B cell (primary cell): Measurements from ENCODE around the gene GAMT. TPM values are rescaled to one million over a fixed set of nuclear protein-coding genes. Genes with fewer than 3 reads are reported as not detected.

ENCODE experiments used
- ATAC-seq: fragments of 200-7000 bp; cut with Tn5 transposase; one replicate; pipeline ENCODE4 v1.10.0; 2021; ENCODE audit warnings: low read depth, mild to moderate bottlenecking, moderate number of reproducible peaks, moderate library complexity
- CTCF ChIA-PET: fragments of 350-600 bp; sonication (Branson Sonifier 250); formaldehyde crosslinking; loops from one replicate; lab custom pipeline; 2021; ENCODE audit warnings: antibody characterized with exemption, inconsistent platforms; lab: Charles Lee
- POLR2A ChIA-PET: fragments of 350-600 bp; sonication (Branson Sonifier 250); formaldehyde crosslinking; loops from one replicate; lab custom pipeline; 2021; ENCODE audit warnings: antibody characterized with exemption; lab: Charles Lee
- DNase-seq: peaks from one replicate; pipeline ENCODE4 v3.0.0; 2013
- H2AFZ ChIP-seq: 2 replicates; pipeline ENCODE4 v1.6.1; 2012; ENCODE audit warnings: mild to moderate bottlenecking, low read depth, low read length; ENCODE audit not compliant: insufficient read depth, poor library complexity, severe bottlenecking
- H3K27ac ChIP-seq, 2 donors: 1 replicate in 1 of 2; 2 replicates in 1 of 2; pipeline ENCODE4 v1.5.1; 2012 to 2013; ENCODE audit warnings: low read length in 2 of 2, mild to moderate bottlenecking in 2 of 2, moderate library complexity in 1 of 2
- H3K27me3 ChIP-seq, 4 experiments: fragments of 200-600 bp in 1 of 4; sonication (generic) in 1 of 4; replicated peaks in 1 of 4; 1 replicate in 2 of 4; 2 replicates in 2 of 4; pipeline versions ENCODE4 v1.6.1 to v1.7.0; 2013 to 2016; ENCODE audit warnings: low read length in 3 of 4, mild to moderate bottlenecking in 2 of 4, mixed read lengths in 1 of 4, moderate library complexity in 1 of 4; ENCODE audit not compliant: insufficient read depth in 4 of 4, control insufficient read depth in 3 of 4; ENCODE audit errors: control extremely low read depth in 1 of 4
- H3K36me3 ChIP-seq, 2 experiments: replicated peaks in 1 of 2; 1 replicate in 1 of 2; 2 replicates in 1 of 2; pipeline versions ENCODE4 v1.6.1 to v1.7.1; 2013; ENCODE audit warnings: low read length in 1 of 2; ENCODE audit not compliant: insufficient read depth in 2 of 2, control insufficient read depth in 1 of 2; ENCODE audit errors: control extremely low read depth in 1 of 2, extremely low read depth in 1 of 2
- H3K4me1 ChIP-seq, 2 donors: fragments of 200-600 bp in 1 of 2; sonication (generic) in 1 of 2; 1 replicate in 1 of 2; 2 replicates in 1 of 2; pipeline versions ENCODE4 v1.5.1 to v1.6.1; 2013 to 2017; ENCODE audit warnings: low read length in 2 of 2; ENCODE audit not compliant: control insufficient read depth in 2 of 2, insufficient read depth in 2 of 2
- H3K4me2 ChIP-seq: replicated peaks from 2 replicates; pipeline ENCODE3; 2012; ENCODE audit warnings: mild to moderate bottlenecking, low read depth, low read length; ENCODE audit not compliant: poor library complexity, severe bottlenecking
- H3K4me3 ChIP-seq, 5 experiments: fragments of 200-600 bp in 1 of 5; sonication (generic) in 1 of 5; 1 replicate in 3 of 5; 2 replicates in 2 of 5; pipeline versions ENCODE4 v1.5.1 to v1.7.0; 2011 to 2016; ENCODE audit warnings: low read length in 4 of 5, mild to moderate bottlenecking in 4 of 5, low read depth in 2 of 5, control low read depth in 1 of 5, moderate library complexity in 1 of 5; ENCODE audit not compliant: insufficient read depth in 1 of 5; ENCODE audit errors: control extremely low read depth in 1 of 5, extremely low read depth in 1 of 5
- H3K79me2 ChIP-seq: fragments of 200-600 bp; sonication (generic); one replicate; pipeline ENCODE4 v1.6.0; 2016; ENCODE audit warnings: low read length; ENCODE audit not compliant: control insufficient read depth, insufficient read depth
- H3K9ac ChIP-seq: fragments of 200-600 bp; sonication (generic); 2 replicates; pipeline ENCODE4 v1.6.1; 2017; ENCODE audit warnings: mild to moderate bottlenecking, low read length, moderate library complexity
- H3K9me3 ChIP-seq, 3 donors: one replicate each; pipeline versions ENCODE4 v1.6.1 to v1.7.1; 2013; ENCODE audit warnings: low read length in 2 of 3; ENCODE audit not compliant: control insufficient read depth in 2 of 3, insufficient read depth in 1 of 3; ENCODE audit errors: control extremely low read depth in 1 of 3
- H4K20me1 ChIP-seq: 2 replicates; pipeline ENCODE4 v1.6.0; 2012; ENCODE audit warnings: mild to moderate bottlenecking, low read length; ENCODE audit not compliant: insufficient read depth, control insufficient read depth, poor library complexity, severe bottlenecking
- H3K27ac Mint-ChIP-seq: one replicate; pipeline ENCODE4 v1.8.0; 2021; ENCODE audit warnings: mixed read lengths
- H3K27me3 Mint-ChIP-seq: one replicate; pipeline ENCODE4 v1.8.0; 2021; ENCODE audit warnings: mixed read lengths
- H3K4me1 Mint-ChIP-seq: one replicate; pipeline ENCODE4 v1.8.0; 2021; ENCODE audit warnings: mixed read lengths
- H3K4me3 Mint-ChIP-seq: one replicate; pipeline ENCODE4 v1.8.0; 2021; ENCODE audit warnings: mixed read lengths
- H3K9me3 Mint-ChIP-seq: one replicate; pipeline ENCODE4 v1.8.0; 2022; ENCODE audit warnings: mixed read lengths; ENCODE audit not compliant: insufficient read depth
- CTCF ChIP-seq: fragments of 200-600 bp; IDR thresholded peaks from one replicate; pipeline ENCODE4 v1.8.0; 2022; ENCODE audit warnings: antibody characterized with exemption, mild to moderate bottlenecking
- EZH2 ChIP-seq: IDR thresholded peaks from 2 replicates; pipeline ENCODE4 v1.6.1; 2012; ENCODE audit warnings: borderline replicate concordance, low read depth, mild to moderate bottlenecking, moderate library complexity, low read length; ENCODE audit not compliant: insufficient read depth, poor library complexity, severe bottlenecking
- WGBS: methylation state at CpG from one replicate; pipeline ENCODE4 v1.1.5; 2013; ENCODE audit warnings: missing lambda C conversion rate; ENCODE audit not compliant: insufficient coverage; 5-methylcytosine and 5-hydroxymethylcytosine counted together
- intact Hi-C: fragments of 100-400 bp; cut with micrococcal nuclease; formaldehyde crosslinking; loops from one replicate; pipeline ENCODE4 v1.10.0; 2022
- polyA plus RNA-seq: library from polyadenylated mRNA; depleted of rRNA; stranded (reverse); fragments of >200 nt; gene quantifications from 2 replicates; pipeline ENCODE4 v1.2.3, GENCODE V29; 2012
- total RNA-seq, 2 donors: library from RNA; stranded (reverse); fragments of 120-200 nt in 1 of 2; gene quantifications; 1 replicate in 1 of 2; 2 replicates in 1 of 2; pipeline versions ENCODE4 v1.2.3 to v1.2.4, GENCODE V29; 2013 to 2022

Gene GAMT
- total and polyA plus RNA-seq, 2 donors (not counting 1 experiment from before 2014, with no cell fraction given), result 8.8 to 12.1 TPM

DNA sequence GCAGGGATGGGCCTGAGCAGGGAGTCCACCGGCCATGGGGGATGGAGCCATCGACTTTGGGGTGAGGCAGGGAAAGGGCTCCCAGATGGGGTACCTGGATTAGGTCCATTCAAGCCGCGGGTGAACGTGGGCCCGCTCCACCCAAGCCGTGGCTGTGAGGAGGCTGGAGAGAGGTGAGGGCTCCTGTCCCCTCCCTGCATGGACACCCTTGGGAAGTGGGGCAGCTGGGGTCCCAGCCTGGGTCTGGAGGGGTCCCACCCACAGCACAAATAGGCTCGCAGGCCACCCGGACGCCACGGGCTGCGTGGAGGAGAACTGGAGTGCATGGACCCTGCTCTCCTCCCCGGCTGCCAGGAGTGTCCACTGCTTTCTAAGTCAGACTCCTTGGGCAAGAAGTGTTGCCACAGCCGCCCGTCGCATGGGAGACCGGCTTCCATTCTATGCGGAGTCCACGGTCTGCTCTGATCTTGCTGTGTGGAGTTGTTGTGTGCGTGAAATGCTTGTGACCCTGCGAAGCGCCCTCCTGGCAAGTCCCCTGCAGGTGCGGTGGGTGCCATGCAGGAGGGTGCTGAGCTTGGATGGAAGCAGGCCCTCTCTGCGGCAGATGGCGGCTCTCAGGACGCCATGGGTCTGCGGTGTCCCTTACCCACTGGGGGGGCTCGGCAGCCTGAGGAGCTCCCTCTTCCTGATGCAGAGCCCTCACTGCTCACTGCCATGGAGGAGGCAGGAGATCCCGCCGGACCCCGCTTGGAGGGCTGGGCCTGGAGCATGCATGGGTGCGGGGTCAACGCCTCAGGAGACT is 8.1 kb upstream of the GAMT start:
- CTCF ChIA-PET, result interaction anchor here (0.8 to 1.3 kb wide), 2 partner anchors 28 to 132 kb away, joined by 3 read pairs; no protein-coding TSS in a partner anchor
- intact Hi-C loops, result loop anchor here (5.0 kb wide), 1 partner anchor 837 kb away; the partner anchor contains the start of gene BSG

More for the DNA sequence above, 8.1 kb upstream of the GAMT start:
- DNase-seq (no peak), ATAC-seq (no peak)
- peaks cover 48% of the 10 kb centered on the region for H3K4me1 Mint-ChIP-seq
- POLR2A ChIA-PET, result interaction anchor here (1.2 kb wide), 1 partner anchor 140 kb away, joined by 4 read pairs; the partner anchor contains the start of gene CIRBP
- H3K27ac ChIP-seq, result peak overlapping the region in 1 of 2 donors; percentile 95
- peaks cover 0 to 3% (median 0%) of the 10 kb centered on the region in 4 experiments for H3K27me3 ChIP-seq
- WGBS, result 73% methylated on average over 27 of the region's 33 CpGs
- H3K9ac ChIP-seq, result peak overlapping the region; percentile 88
- H3K4me3 ChIP-seq, result peak overlapping the region in 4 of 5 experiments; percentile 82 to 99 (median 94)
- peak overlapping the region; percentile 92 for H3K4me2 ChIP-seq
- H3K36me3 ChIP-seq, result peaks cover 0 to 12% of the 10 kb centered on the region in 2 experiments
- H4K20me1 ChIP-seq, result peaks cover 67% of the 10 kb centered on the region
- peak overlapping the region; percentile 92 for H3K4me3 Mint-ChIP-seq
- H3K9me3 ChIP-seq, result no peaks in the 10 kb centered on the region
- H3K79me2 ChIP-seq, result peaks cover 67% of the 10 kb centered on the region
- H2AFZ ChIP-seq, result no peak overlapping the region
- peaks cover 25 to 47% of the 10 kb centered on the region in 2 donors for H3K4me1 ChIP-seq
- TF ChIP-seq EZH2, result no peak
- no peak for TF ChIP-seq CTCF
- H3K27me3 Mint-ChIP-seq, result no peaks in the 10 kb centered on the region
- peak overlapping the region; percentile 92 for H3K27ac Mint-ChIP-seq
- H3K9me3 Mint-ChIP-seq, result no peaks in the 10 kb centered on the region
